ENCODE results near the gene BCL6. TPM values are rescaled to one million over a fixed set of nuclear protein-coding genes. Genes with fewer than 3 reads are reported as not detected.

Gene BCL6
- 13.3 and 20.6 TPM in 2 replicates for total RNA-seq (2011; cell fraction: chromatin; rRNA removed; ENCODE audit: low replicate concordance)
- total RNA-seq (2011; cell fraction: nucleolus; rRNA removed): 9.1 and 10.0 TPM in 2 replicates
- 14.6 and 28.6 TPM in 2 replicates for total RNA-seq (2011; cell fraction: nucleoplasm; rRNA removed)
- total RNA-seq (2014; rRNA removed) (0.64 and 1.3 TPM in 2 replicates), total RNA-seq (2014; rRNA removed; fragmentation: Illumina TruSeq; extraction: Trizol) (1.4 and 1.6 TPM in 2 replicates), total RNA-seq (2015; rRNA removed; fragmentation: Illumina TruSeq; extraction: Trizol) (0.94 and 0.98 TPM in 2 replicates), total RNA-seq (2021) (2.4 and 3.5 TPM in 2 replicates), polyA plus RNA-seq (2011; rRNA removed) (3.4 and 8.7 TPM in 2 replicates), polyA plus RNA-seq (2014; fragmentation: Illumina TruSeq; extraction: Trizol) (2.6 and 2.8 TPM in 2 replicates), polyA plus RNA-seq (2014; fragmentation: Nextera tagmentation; extraction: Ambion mirVana) (under 1 TPM; 0.08 to 0.23 TPM), polyA plus RNA-seq (2014; rRNA removed) (2.5 and 2.8 TPM in 2 replicates), polyA minus RNA-seq (2011; rRNA and poly(A)+ RNA removed) (3.9 and 5.7 TPM in 2 replicates), Bru-seq, nascent RNA (percentile 74 among the genes with signal in this experiment), BruChase-seq, experiment 1, labeled RNA remaining after a 2-hour chase (percentile 66 among the genes with signal in this experiment), BruChase-seq, experiment 2, labeled RNA remaining after a 6-hour chase (percentile 74 among the genes with signal in this experiment)
- 0.98 and 3.2 TPM in 2 replicates for polyA plus RNA-seq (2011; cell fraction: cytosol; rRNA removed)
- 21.7 and 44.7 TPM in 2 replicates for polyA plus RNA-seq (2011; cell fraction: nucleus; rRNA removed)
- 5.8 and 17.3 TPM in 2 replicates for polyA plus RNA-seq (2012)
- polyA minus RNA-seq (2011; cell fraction: cytosol; rRNA and poly(A)+ RNA removed): 0.48 and 0.91 TPM in 2 replicates
- polyA minus RNA-seq (2011; cell fraction: nucleus; rRNA and poly(A)+ RNA removed): 3.8 and 5.6 TPM in 2 replicates
- long read RNA-seq, experiment 1, partial matches to known transcripts: 1 of 5 reads
- long read RNA-seq, experiment 1, other reads (novel, unspliced or antisense): 4 of 5 reads
- long read RNA-seq, experiment 2, partial matches to known transcripts: 0 of 1 reads
- long read RNA-seq, experiment 2, other reads (novel, unspliced or antisense): 1 of 1 reads
- long read RNA-seq, experiment 3: 0 reads

- WGBS (ENCODE audit: insufficient coverage, low coverage, missing lambda C conversion rate): under 1% methylated on average over 40 of the region's 40 CpGs
- DNase-seq (ENCODE audit: extremely low read depth in 1 of 4, low spot score in 3 of 4): peak; percentile 89 to 96 (median 92)
- POLR2A ChIA-PET: interaction anchor here (0.6 to 1.1 kb wide), 12 partner anchors 9 to 1303 kb away, joined by 3 to 5 read pairs (median 3); partner anchors contain the start of gene DNAJB11
- BruUV-seq (replicated peaks): no TSS peak
- peak within 1 kb of the TSS; percentile 87 for H3K4me3 ChIP-seq
- no peaks in the 10 kb centered on the region for H3K36me3 ChIP-seq (ENCODE audit: control insufficient read depth, insufficient read depth, low read length)
- in situ Hi-C loops (cut with MboI) (loop anchor here (25.0 kb wide), 1 partner anchor 1392 kb away; no protein-coding TSS in a partner anchor), intact Hi-C loops (cut with micrococcal nuclease) (loop anchor here (5.0 to 10.0 kb wide), 5 partner anchors 169 to 999 kb away; no protein-coding TSS in a partner anchor)
- H3K9me3 ChIP-seq (replicated peaks; ENCODE audit: control insufficient read depth, insufficient read depth, low read depth, low read length): no peaks in the 10 kb centered on the region
- peak; percentile 90 for FAIRE-seq
- H3K27me3 ChIP-seq (ENCODE audit: control insufficient read depth in 2 of 2, insufficient read depth in 2 of 2, low read length in 2 of 2): no peaks in the 10 kb centered on the region
- H3K79me2 ChIP-seq (ENCODE audit: control insufficient read depth, insufficient read depth, low read length): peaks cover 51% of the 10 kb centered on the region
- H3K9me1 ChIP-seq (ENCODE audit: control insufficient read depth, insufficient read depth, low read length): no peaks in the 10 kb centered on the region
- peak within 1 kb of the TSS; percentile 98 to 99 for H3K9ac ChIP-seq (ENCODE audit: insufficient read depth in 1 of 2, low read depth in 2 of 2, low read length in 2 of 2)
- CTCF ChIA-PET (ENCODE audit: low intra/inter-chr PET ratio): no interaction called here
- H3K4me1 ChIP-seq (replicated peaks in 1 of 2; ENCODE audit: control insufficient read depth in 2 of 2, insufficient read depth in 2 of 2, low read length in 2 of 2): peaks cover 17 to 25% of the 10 kb centered on the region in 2 experiments
- ATAC-seq: peak; percentile 63
- peak within 1 kb of the TSS; percentile 93 for H2AFZ ChIP-seq (ENCODE audit: low read depth, low read length)
- H3K4me2 ChIP-seq (ENCODE audit: insufficient read depth, low read length): peak within 1 kb of the TSS; percentile 91
- H4K20me1 ChIP-seq (replicated peaks; ENCODE audit: control insufficient read depth, insufficient read depth, low read length): peaks cover 3% of the 10 kb centered on the region; the same call in 1 of the 2 replicates
- peak within 1 kb of the TSS; percentile 95 for H3K27ac ChIP-seq (ENCODE audit: extremely low read depth, low read depth, low read length)
- TF ChIP-seq SREBF1 (IDR thresholded peaks at IDR 0.05; ENCODE audit: borderline replicate concordance, low read depth, low read length) (no peak), MEF2D (tag; conservative IDR thresholded peaks at IDR 0.05; ENCODE audit: low read depth) (peak; percentile 70; the same call in 1 of the 2 replicates), TCF7L2 (IDR thresholded peaks at IDR 0.05; ENCODE audit: low read depth, low read length) (peak; percentile 91), RAD21 (CRISPR knock-in tag; conservative IDR thresholded peaks at IDR 0.05 in 1 of 2, IDR thresholded peaks at IDR 0.05 in 1 of 2) (no peak), SIN3A (IDR thresholded peaks at IDR 0.05; ENCODE audit: borderline replicate concordance in 2 of 2, control insufficient read depth in 1 of 2, low read depth in 2 of 2, low read length in 2 of 2) (peak in 1 of 2 experiments; percentile 77; a peak in 1 of 4 replicates), XRCC5 (IDR thresholded peaks at IDR 0.05; ENCODE audit: low read depth, low read length) (0 out of 2 replicates have a peak, but pooled peaks have one; percentile 39), ZSCAN29 (IDR thresholded peaks at IDR 0.05) (no peak), EGR1 (conservative IDR thresholded peaks at IDR 0.05) (peak; percentile 65), POLR2H (tag; IDR thresholded peaks at IDR 0.05; ENCODE audit: low read depth) (peak; percentile 97), FOXJ2 (tag; IDR thresholded peaks at IDR 0.05) (peak; percentile 92), SMARCC2 (IDR thresholded peaks at IDR 0.05; ENCODE audit: low read depth) (peak; percentile 51; the same call in 1 of the 2 replicates), STAG1 (CRISPR knock-in tag; IDR thresholded peaks at IDR 0.05; ENCODE audit: borderline replicate concordance) (no peak), DPF2 (IDR thresholded peaks at IDR 0.05) (0 out of 2 replicates have a peak, but pooled peaks have one; percentile 23)
- TF ChIP-seq, protein P1, sequence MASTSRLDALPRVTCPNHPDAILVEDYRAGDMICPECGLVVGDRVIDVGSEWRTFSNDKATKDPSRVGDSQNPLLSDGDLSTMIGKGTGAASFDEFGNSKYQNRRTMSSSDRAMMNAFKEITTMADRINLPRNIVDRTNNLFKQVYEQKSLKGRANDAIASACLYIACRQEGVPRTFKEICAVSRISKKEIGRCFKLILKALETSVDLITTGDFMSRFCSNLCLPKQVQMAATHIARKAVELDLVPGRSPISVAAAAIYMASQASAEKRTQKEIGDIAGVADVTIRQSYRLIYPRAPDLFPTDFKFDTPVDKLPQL (IDR thresholded peaks at IDR 0.05; ENCODE audit: extremely low read depth, insufficient read length): peak; percentile 78
- TF ChIP-seq, protein P2, sequence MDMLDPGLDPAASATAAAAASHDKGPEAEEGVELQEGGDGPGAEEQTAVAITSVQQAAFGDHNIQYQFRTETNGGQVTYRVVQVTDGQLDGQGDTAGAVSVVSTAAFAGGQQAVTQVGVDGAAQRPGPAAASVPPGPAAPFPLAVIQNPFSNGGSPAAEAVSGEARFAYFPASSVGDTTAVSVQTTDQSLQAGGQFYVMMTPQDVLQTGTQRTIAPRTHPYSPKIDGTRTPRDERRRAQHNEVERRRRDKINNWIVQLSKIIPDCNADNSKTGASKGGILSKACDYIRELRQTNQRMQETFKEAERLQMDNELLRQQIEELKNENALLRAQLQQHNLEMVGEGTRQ (CRISPR knock-in tag; IDR thresholded peaks at IDR 0.05): peak; percentile 98
Observed at GRCh38 chr3:187745201-187746058, at the start of gene BCL6. TSS of gene BCL6 (minus strand) at chr3:187745468. CDS start at chr3:187733693, 11,775 bp downstream.
